ENCODE measurements around the gene NSMCE1. TPM values are rescaled to one million over a fixed set of nuclear protein-coding genes. Genes with fewer than 3 reads are reported as not detected.
A peak's percentile ranks its signal among the peaks of the same experiment; 100 is the strongest.

NSMCE1 gene
- total RNA-seq, 4 donors from 2014 or later: 27.7 to 41.4 (median 31.5) TPM

DNA sequence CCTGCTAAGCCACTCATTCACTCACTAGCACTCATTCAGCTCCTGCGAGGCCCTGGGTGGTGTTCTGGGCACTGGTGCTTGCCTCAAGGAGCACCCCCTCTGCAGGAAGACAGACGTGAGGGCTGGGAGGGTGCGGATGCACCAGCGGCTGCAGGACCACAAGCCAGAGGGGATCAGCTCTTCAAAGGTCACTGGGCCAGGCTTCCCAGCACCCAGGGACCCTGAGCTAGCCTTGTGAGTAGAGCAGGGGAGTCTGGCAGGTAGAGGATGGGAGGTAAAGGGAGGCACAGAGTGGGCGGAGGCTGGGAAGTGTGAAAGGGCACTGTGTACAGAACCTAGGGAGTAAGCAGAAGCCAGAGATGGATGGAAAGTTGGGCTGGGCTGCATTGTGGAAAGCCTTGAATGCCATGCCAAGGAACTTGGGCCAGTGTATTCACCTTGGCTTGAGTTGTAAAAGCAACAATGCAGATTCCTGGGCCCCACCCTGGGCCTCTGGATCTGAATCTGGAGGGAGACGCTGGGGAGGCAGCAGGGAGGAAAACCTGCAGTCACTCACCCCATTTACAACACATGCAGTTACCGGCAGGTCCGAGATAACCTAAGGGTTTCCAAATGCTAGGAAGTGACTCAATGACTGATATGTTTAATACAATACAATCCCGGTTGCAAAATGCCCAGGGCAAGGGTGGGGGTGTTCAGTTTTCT, 46.9 kb upstream of the NSMCE1 start:
- peak overlapping the region; percentile 15 to 96 (median 92) for H3K27ac ChIP-seq
- H3K27me3 ChIP-seq: peaks cover 0 to 7% of the 10 kb centered on the region in 2 donors
- TF ChIP-seq POLR2A (IDR thresholded peaks at IDR 0.05) (no peak), EP300 (IDR thresholded peaks at IDR 0.05) (peak in 1 of 2 donors; percentile 78)
- TF ChIP-seq, protein P1, sequence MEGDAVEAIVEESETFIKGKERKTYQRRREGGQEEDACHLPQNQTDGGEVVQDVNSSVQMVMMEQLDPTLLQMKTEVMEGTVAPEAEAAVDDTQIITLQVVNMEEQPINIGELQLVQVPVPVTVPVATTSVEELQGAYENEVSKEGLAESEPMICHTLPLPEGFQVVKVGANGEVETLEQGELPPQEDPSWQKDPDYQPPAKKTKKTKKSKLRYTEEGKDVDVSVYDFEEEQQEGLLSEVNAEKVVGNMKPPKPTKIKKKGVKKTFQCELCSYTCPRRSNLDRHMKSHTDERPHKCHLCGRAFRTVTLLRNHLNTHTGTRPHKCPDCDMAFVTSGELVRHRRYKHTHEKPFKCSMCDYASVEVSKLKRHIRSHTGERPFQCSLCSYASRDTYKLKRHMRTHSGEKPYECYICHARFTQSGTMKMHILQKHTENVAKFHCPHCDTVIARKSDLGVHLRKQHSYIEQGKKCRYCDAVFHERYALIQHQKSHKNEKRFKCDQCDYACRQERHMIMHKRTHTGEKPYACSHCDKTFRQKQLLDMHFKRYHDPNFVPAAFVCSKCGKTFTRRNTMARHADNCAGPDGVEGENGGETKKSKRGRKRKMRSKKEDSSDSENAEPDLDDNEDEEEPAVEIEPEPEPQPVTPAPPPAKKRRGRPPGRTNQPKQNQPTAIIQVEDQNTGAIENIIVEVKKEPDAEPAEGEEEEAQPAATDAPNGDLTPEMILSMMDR (IDR thresholded peaks at IDR 0.05): no peak
- DNase-seq (ENCODE audit: low spot score in 2 of 2): peak in 1 of 2 donors; percentile 48
- peaks cover 0 to 58% (median 14%) of the 10 kb centered on the region in 4 donors for H3K4me1 ChIP-seq
- H3K4me3 ChIP-seq: peak overlapping the region in 3 of 4 donors; percentile 48 to 88 (median 86)
- WGBS, 2 donors: 42 to 59% methylated on average over 9 of the region's 9 CpGs
- no peaks in the 10 kb centered on the region for H3K36me3 ChIP-seq
- no peaks in the 10 kb centered on the region for H3K9me3 ChIP-seq

DNA sequence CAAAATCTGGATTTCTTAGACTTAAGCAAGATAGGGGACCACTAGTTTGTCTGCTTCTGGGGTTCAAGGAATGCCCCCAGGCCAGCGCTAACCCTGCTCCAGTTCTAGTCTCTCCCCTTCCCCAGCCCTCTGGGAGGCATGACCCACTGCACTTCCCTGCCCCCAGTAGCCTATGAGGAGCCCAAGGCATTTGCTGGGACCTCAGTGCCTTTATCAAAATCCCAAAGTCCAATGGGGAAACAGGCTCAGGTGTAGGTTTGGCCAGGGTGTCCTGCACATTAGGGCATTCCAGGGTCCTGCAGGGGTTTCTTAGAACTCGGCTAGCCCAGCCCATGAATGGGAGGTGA, 46.4 kb upstream of the NSMCE1 start:
- Histone ChIP-seq H3K36me3 (no peaks in the 10 kb centered on the region), H3K4me3 (peak overlapping the region in 3 of 4 donors; percentile 48 to 88 (median 86)), H3K4me1 (peaks cover 0 to 53% (median 14%) of the 10 kb centered on the region in 4 donors), H3K27me3 (peaks cover 0 to 7% of the 10 kb centered on the region in 2 donors), H3K27ac (peak overlapping the region; percentile 15 to 96 (median 92)), H3K9me3 (no peaks in the 10 kb centered on the region)
- TF ChIP-seq POLR2A (IDR thresholded peaks at IDR 0.05): no peak
- TF ChIP-seq, protein P1 (IDR thresholded peaks at IDR 0.05): no peak
- TF ChIP-seq EP300 (IDR thresholded peaks at IDR 0.05): no peak
- DNase-seq (ENCODE audit: low spot score in 2 of 2): no peak
- WGBS, 2 donors: 72 to 100% methylated on average over 1 to 2 of the region's 2 CpGs

GRCh38 chr16:27314161-27314723, 45.7 kb upstream of the NSMCE1 start:
- DNase-seq (ENCODE audit: low spot score in 2 of 2): no peak
- TF ChIP-seq, protein P1 (IDR thresholded peaks at IDR 0.05): no peak
- TF ChIP-seq POLR2A (IDR thresholded peaks at IDR 0.05): no peak
- peak in 1 of 2 donors; percentile 56 for TF ChIP-seq EP300 (IDR thresholded peaks at IDR 0.05)
- WGBS, 2 donors: 1 to 2% methylated on average over 27 to 29 of the region's 39 CpGs
- Histone ChIP-seq H3K4me1 (peaks cover 0 to 53% (median 14%) of the 10 kb centered on the region in 4 donors), H3K9me3 (no peaks in the 10 kb centered on the region), H3K36me3 (no peaks in the 10 kb centered on the region), H3K4me3 (peak overlapping the region; percentile 48 to 88 (median 69)), H3K27ac (peak overlapping the region; percentile 77 to 96 (median 92)), H3K27me3 (peaks cover 0 to 7% of the 10 kb centered on the region in 2 donors)

GRCh38 chr16:27313422-27314160, 45.0 kb upstream of the NSMCE1 start, which contains the start of gene IL4R:
IL4R (plus strand) TSS chr16:27313974; CDS start chr16:27340204, 26,230 bp downstream.
- TF ChIP-seq, protein P1 (IDR thresholded peaks at IDR 0.05): no peak
- TF ChIP-seq POLR2A (IDR thresholded peaks at IDR 0.05): peak; percentile 24 to 38
- H3K27ac ChIP-seq: peak within 1 kb of the TSS; percentile 77 to 96 (median 92)
- H3K4me1 ChIP-seq: peaks cover 0 to 53% (median 14%) of the 10 kb centered on the region in 4 donors
- 0% methylated on average over 9 to 51 of the region's 85 CpGs for WGBS, 2 donors
- H3K4me3 ChIP-seq: peak within 1 kb of the TSS; percentile 48 to 88 (median 69)
- H3K27me3 ChIP-seq: peaks cover 0 to 7% of the 10 kb centered on the region in 2 donors
- peak in 1 of 2 donors; percentile 33 for DNase-seq (ENCODE audit: low spot score in 2 of 2)
- peaks cover 0 to 6% (median 0%) of the 10 kb centered on the region in 4 donors for H3K9me3 ChIP-seq
- no peaks in the 10 kb centered on the region for H3K36me3 ChIP-seq
